ENCODE results near the gene ADGRA1.
"Not testable (repeated sequence)": the region's sequence is repeated elsewhere in the genome, so short reads cannot be mapped to it uniquely, and the experiment has no call there.

Gene ADGRA1

GRCh38 chr10:133097961-133098360 lies 10.2 kb downstream of the ADGRA1 start:
- DNase-seq: no peak

GRCh38 chr10:133098426-133099124 lies 10.9 kb downstream of the ADGRA1 start:
- no peak for DNase-seq

GRCh38 chr10:133099571-133099970 lies 11.8 kb downstream of the ADGRA1 start:
- no peak for DNase-seq

- DNase-seq: no peak
Measured at GRCh38 chr10:133100186-133100585, 12.5 kb downstream of the ADGRA1 start.

- no peak for DNase-seq
Measured at GRCh38 chr10:133100706-133101415, 13.1 kb downstream of the ADGRA1 start.

GRCh38 chr10:133101416-133101810 lies 13.7 kb downstream of the ADGRA1 start:
- no peak for DNase-seq

DNA sequence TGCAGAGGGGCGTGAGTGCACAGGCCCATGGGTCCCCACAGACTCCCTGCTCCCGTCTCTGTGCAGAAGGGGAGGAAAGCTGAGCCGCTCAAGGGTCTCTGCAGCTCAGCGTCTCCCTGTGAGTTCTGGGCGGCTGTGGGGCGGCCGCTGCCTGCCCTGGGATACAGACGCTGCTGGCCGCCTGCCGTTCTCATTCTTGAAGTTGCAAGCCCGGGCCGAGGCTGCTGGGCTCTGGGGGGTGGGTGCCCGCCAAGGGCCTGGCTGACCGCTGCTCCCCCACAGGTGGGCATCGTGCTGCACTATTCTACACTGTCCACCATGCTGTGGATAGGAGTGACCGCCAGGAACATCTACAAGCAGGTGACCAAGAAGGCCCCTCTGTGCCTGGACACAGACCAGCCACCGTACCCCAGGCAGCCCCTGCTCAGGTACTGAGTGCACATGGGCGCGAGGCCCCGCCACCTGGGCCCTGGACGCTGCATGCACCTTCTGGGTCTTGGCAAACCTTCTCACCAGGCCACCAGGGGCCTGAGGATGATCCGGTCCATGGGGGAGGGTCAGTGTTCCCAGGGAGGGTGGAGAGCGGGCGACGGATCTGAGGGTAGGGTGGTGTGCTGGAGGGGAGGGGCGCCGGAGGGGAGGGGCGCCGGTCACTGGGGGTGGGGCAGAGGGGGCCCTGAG lies 14.8 kb downstream of the ADGRA1 start:
- no peak for DNase-seq

- DNase-seq: no peak
Measured at GRCh38 chr10:133103311-133103910, 15.7 kb downstream of the ADGRA1 start.

GRCh38 chr10:133104068-133104962 lies 16.6 kb downstream of the ADGRA1 start:
- DNase-seq: no peak

- no peak for DNase-seq
Measured at GRCh38 chr10:133104963-133105640, 17.4 kb downstream of the ADGRA1 start.

GRCh38 chr10:133105686-133106390 lies 18.1 kb downstream of the ADGRA1 start:
- no peak for DNase-seq

- no peak for DNase-seq
Measured at GRCh38 chr10:133106516-133106915, 18.8 kb downstream of the ADGRA1 start.

DNA sequence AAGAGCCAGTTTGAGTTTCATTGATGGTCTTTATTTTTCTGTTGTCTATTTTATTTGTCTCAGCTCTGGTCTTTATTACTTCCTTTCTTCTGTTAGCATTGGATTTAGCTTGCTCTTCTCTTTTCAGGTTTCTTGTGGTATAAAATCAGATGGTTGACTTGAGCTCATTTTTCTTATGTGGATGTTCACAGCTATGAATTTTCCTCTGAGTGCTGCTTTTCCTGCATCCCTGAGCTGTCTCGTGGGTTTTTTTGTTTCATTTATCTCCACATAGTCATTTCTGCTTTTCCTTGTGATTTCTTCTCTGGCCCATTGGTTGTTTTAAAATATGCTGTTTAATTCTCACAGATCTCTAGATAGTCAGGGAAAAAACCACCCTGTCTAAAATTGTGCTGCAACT lies 19.7 kb downstream of the ADGRA1 start:
- no peak for DNase-seq

GRCh38 chr10:133109711-133110110 lies 22.0 kb downstream of the ADGRA1 start:
- DNase-seq: no peak

DNA sequence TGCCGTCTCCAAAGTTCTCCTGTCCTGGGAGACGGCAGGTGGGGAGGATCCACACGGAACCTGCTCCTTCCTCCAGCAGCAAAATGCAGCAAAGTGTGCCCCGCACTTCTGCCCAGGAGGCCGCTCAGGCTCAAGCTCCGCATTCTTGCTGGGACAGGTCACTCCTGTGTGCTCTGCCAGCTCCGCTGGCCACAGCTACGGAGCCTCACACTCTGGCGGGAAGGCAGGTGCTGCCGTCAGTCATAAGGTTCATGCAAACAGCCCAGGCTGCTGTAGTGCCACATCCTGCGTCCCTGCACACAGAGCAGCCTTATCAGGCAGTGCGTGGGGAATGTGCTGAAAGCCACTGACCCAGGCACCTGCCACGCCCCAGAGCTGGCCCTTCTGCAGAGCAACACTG lies 22.4 kb downstream of the ADGRA1 start:
- no peak for DNase-seq

GRCh38 chr10:133110609-133111275 lies 23.0 kb downstream of the ADGRA1 start:
- DNase-seq: no peak

GRCh38 chr10:133111640-133112039 lies 23.9 kb downstream of the ADGRA1 start:
- not testable (repeated sequence) for DNase-seq

GRCh38 chr10:133113146-133113830 lies 25.6 kb downstream of the ADGRA1 start:
- DNase-seq: no peak

DNA sequence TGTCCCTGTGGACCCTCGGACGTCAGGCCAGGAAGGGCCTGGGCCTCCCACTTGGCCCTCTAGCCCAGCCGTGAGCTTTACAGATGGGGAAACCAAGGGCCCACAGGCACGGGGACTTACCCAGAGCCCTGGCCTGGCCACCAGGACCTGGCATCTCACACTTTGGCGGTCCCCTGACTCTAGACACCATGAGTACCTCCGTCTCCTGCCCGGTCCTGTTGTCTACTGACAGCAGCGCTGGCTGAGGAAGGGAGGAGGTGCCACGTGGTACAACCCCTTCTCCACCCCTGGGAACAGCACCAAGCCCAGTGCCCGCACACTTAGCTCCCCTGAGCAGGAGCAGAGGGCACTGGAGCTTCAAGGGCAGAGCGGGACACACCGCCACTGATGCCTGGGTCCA lies 26.1 kb downstream of the ADGRA1 start:
- DNase-seq: no peak

DNA sequence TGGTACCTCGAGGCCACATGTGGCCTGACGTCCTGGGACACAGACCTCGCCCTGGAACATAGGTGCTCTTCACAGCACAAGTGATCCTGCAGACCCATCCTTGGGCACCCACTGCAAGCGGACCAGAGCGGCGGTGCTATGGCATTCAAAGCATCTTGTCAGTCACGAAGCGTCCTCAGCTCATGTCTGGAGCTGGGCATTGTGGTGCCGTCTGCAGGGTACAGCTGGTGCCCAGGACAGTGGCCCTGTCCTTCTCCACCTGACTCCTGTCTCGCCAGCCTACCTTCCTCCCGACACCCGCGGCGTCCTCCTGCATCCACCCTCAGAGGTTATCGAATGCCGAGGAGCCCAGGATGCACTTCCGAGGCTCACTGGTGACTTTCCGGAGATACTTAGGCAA lies 26.5 kb downstream of the ADGRA1 start:
- DNase-seq: no peak
